Measurements from ENCODE around the gene ANKK1.

Gene ANKK1

DNA sequence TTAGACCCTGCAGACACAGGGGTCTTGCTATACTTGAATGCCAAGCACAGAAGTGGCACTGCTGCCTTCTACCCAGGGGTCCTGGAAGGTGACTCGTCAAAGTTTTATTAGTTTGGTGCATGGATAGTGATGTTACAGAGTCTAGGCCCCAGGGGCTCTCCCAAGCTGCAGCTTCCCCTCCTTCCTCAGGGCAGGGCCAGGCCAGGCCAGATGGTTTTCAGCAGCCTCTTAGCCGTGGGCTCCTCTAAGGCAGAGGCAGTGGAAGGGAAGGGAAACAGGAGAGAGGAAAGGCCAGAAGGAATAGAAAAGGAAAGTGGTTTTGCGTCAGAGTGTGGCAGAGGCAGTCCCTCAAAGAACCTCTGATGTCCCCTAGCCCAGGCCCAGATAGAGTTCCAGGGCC is 21.9 kb downstream of the ANKK1 start:
- no peak for DNase-seq

DNA sequence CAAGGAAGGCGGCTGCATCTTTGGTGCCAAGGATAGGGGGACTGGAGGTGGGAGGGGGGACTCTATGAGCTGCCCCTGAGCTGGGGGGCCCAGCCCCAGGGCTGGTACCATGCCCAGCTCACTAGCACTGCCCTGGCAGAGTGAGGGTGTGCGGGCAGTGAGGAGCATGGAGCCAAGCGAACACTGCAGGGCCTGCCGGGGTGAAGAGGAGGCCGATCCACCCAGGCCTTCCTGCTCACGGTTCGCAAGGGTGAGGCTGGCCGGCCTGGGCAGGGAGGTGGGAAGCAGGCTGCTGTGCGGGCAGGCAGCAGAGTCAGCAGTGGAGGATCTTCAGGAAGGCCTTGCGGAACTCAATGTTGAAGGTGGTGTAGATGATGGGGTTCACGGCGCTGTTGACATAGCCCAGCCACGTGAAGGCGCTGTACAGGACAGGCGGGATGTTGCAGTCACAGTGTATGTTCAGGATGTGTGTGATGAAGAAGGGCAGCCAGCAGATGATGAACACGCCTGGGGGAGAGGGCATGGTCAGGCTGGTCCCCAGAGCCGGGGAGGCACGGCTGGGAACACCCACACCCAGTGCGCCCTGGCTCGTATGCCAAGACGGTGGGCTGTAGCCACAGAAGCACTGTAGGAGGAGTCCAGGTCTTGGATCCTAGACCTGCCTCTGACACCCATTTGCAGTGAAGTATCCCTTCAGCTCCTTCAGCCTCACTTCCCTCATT is 23.0 kb downstream of the ANKK1 start:
- no peak for DNase-seq

- DNase-seq, result no peak
These were observed 24.0 kb downstream of the ANKK1 start for GRCh38 chr11:113411536-113411935.

- DNase-seq, result no peak
These were observed 25.1 kb downstream of the ANKK1 start for GRCh38 chr11:113412675-113413074.

DNA sequence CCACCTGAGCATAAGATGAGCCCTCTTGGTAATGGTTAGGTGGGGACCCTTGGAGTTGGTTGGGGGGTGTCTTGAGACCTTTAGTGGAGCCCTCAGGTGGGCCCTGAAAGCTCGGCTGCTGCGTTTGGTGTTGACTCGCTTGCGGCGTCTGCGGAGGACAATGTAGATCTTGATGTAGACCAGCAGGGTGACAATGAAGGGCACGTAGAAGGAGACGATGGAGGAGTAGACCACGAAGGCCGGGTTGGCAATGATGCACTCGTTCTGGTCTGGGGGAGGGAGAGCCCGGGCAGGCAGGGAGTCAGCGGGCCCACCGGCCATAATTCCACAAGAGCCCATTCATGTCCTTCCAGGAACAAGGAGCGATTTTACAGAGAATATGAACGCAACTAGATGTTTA is 27.8 kb downstream of the ANKK1 start:
- no peak for DNase-seq

- DNase-seq, result no peak
These were observed 29.8 kb downstream of the ANKK1 start for GRCh38 chr11:113417428-113417827.

DNA sequence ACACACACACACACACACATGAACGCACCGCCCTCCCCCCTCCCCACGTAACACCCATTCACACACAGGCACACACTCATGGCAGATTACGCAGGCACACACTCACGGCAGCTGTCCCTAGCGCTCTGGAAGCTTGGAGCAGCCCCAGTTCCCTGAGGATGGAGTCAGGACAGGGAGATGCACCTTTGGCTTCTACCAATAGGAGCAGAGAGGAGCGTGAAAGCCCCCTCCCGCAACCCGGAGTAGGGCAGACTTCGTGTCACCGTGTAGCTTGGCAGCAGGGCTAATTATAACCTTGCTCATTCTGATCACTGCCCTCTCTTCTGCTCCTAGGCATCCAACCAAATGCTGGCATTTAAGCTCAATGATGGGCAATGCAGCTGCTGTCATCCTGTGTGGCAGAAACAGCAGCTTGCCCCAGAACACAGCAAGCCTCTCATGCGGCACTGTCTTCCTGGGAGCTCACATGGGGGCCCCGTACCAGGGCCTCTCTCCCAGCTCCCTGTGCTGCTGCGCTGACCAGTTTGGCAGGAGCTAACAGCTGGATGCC is 31.9 kb downstream of the ANKK1 start:
- no peak for DNase-seq

DNA sequence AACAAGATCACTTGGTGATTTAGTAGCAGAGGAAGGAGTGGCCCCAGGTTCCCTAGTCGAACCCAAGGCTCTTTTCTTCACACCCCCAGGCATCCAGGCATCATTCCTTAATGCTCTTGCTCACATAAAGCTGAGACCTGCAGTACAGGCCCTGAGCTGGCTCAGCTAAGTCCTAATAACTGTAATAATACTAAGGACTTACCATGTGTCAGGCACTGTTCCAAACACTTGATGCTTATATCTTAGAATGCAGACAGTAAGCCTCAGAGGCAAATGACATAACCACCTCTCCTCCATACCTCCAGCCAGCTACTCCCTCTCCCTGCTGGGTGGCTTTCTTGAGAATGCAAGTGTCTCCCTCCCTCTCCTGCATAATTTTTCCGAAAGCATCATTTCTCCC is 33.2 kb downstream of the ANKK1 start:
- DNase-seq, result no peak

GRCh38 chr11:113426686-113427085 is 39.1 kb downstream of the ANKK1 start:
- no peak for DNase-seq

DNA sequence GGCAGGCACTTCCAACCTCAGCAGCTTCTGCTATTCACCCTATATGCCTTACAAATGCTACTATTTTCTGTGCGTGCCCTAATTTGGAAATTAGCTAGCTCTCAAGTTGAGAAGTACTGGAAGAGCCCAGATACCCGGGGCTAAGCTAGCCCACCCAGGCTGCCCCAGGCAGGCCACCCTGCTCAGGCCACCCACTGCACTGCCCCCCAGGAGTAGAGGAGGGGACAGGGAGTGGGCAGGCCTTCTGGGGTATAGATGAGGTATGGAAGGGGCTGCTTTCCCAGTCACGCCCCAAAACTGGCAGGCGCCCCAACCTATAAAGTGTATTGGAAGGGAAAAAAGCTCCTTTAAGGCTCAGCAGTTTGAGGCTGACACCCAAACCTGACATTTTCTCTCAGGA is 44.2 kb downstream of the ANKK1 start:
- no peak for DNase-seq

GRCh38 chr11:113435190-113435968 is 47.8 kb downstream of the ANKK1 start:
- no peak for DNase-seq

DNA sequence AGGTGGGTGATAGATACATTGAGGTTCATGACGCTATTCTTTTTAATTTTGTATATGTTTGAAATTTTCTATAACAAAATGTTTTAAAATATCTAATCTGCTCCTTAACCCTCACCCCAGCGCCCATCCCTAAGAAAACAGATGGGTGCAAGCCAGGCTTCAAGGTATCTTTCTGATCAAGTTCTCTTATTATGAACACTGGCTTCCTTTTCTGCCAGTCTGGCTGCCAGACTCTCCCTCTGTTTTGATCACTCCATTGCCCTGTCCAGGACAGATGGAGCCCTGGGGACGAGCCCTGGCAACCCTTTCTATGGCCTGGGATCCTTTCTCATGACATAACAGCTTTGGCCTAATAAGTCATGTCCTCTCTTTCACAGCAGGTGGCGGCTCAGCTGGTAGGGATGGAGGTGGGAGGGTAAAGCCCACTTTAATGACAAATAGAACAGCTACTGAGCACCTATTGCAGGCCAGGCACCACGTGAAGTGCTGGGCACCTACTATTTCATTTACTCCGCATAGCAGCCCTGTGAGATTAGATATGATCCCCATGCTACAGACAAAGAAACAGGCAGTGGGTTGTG is 49.2 kb downstream of the ANKK1 start:
- no peak for DNase-seq

GRCh38 chr11:113440816-113441215 is 53.2 kb downstream of the ANKK1 start:
- no peak for DNase-seq

GRCh38 chr11:113444502-113445123 is 57.0 kb downstream of the ANKK1 start:
- no peak for DNase-seq

DNA sequence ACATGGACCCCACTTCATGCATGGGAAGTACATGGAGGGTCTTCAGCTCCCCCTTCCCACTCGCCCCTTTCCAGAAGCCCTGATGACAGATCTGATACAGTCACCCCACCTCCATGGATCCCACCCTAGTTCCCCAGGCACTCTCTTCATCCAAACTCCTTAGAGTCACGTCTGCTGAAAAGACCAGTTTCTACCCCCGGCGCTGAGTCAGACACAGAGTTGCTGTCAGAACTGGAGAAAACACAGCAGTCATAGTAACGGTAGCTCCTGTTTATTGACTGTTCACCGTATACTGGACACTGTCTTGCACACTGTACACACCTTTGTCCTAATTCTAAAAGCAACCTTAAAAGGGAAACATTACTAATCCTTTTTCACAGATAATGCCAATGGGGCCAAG is 58.5 kb downstream of the ANKK1 start:
- no peak for DNase-seq

DNA sequence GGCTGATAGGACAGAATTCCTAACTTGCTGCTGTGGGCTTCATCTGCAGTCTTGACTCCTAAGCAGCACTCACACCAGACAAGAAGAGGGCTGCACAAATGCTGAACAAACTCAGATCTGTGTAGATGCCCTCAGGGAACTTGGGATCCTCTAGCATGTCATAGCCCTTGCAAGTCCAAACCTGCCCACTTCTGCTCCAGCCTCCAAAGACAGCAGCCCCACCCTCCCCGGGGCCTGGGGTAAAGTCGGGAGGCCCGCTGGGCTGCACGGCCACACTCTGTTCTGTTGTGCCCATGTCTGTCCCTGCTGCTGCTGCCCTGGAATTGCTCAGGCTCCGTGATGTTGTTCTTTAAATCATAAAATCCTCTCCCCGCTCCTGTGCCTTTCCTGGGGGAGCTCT is 59.4 kb downstream of the ANKK1 start:
- DNase-seq, result no peak

DNA sequence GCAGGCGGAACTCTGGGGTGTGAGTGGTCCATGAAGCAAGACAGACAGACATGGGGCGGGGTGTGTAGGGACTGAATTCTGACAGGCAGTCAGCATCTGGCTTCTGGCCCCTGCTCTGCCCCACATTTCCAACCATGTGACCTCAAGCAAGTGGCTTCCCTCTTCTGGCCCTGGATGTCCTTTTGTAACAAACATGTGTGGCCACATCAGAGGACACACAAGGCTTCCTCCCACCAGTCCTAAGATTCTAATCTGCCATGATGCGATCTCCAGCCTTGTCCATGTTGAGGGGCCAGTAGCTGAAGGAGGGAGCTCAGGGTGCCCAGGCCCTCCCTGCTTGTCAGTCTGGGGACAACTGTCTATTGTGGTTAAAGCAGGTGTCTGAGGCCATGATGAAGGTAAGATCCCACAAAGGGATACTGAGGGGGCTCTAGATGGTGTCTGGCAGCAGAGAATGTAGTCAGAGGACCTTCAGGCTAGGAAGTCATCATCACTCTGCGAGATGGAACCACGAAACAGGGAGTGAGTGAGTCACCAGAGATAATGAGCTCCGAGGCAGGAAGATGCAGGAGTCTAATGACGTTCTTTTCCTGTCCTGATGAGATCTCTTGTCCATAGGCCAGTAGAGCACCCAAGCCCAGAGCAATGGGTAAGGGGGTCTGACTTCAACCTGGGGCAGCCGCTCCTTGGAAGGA is 60.2 kb downstream of the ANKK1 start:
- DNase-seq, result no peak

DNA sequence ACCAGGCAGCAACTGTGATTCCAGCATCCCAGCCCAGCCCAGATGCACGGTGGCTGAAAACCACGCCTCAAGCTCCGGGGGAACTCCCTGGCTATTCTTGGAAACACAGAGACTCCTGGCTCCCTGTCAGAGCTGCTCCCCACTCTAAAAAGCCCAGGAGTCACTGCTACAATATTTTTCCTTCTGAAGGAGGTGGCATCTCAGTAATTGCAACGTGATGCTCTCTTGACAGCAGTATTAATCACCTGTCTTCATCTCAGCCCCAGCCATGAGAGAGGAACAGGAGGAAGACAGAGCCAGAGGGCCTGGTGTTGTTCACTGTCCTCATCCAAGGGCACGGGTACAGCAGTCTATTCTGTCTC is 60.7 kb downstream of the ANKK1 start:
- no peak for DNase-seq

DNA sequence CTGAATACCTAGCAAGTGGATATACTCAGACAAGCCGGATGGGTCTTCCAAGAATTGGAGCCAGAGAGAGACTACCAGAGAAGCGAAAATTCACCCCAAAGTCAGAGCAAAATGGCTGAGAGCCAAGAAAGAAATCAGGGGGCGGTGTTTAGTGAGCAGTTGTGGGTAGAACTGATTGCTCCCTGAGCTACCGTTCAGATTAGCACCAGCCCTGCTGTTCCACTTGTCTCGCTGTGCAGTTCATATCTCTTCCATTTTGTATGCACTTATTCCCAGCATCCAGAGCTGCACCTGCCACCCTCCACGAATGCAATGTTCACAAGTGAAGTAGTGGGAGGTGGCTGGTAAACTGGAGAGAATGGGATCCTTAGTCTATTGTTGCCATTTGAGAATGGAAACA is 62.2 kb downstream of the ANKK1 start:
- no peak for DNase-seq
